Measurements from ENCODE around the gene CACNA2D3.

CACNA2D3 gene

GRCh38 chr3:54494209-54494608 lies 371.9 kb downstream of the CACNA2D3 start:
- DNase-seq = no peak

- DNase-seq = no peak
These were observed 384.3 kb downstream of the CACNA2D3 start for GRCh38 chr3:54506603-54507002.

GRCh38 chr3:54507876-54508460 lies 385.6 kb downstream of the CACNA2D3 start:
- no peak for DNase-seq

GRCh38 chr3:54510506-54510905 lies 388.2 kb downstream of the CACNA2D3 start:
- no peak for DNase-seq

- no peak for DNase-seq
These were observed 389.5 kb downstream of the CACNA2D3 start for GRCh38 chr3:54511766-54512365.

- no peak for DNase-seq
These were observed 391.7 kb downstream of the CACNA2D3 start for GRCh38 chr3:54514006-54514405.

GRCh38 chr3:54514416-54514815 lies 392.1 kb downstream of the CACNA2D3 start:
- DNase-seq = no peak

GRCh38 chr3:54515441-54516213 lies 393.3 kb downstream of the CACNA2D3 start:
- DNase-seq = no peak

GRCh38 chr3:54517424-54517823 lies 395.1 kb downstream of the CACNA2D3 start:
- DNase-seq = no peak

- no peak for DNase-seq
These were observed 395.8 kb downstream of the CACNA2D3 start for GRCh38 chr3:54518011-54518675.

- DNase-seq = no peak
These were observed 397.1 kb downstream of the CACNA2D3 start for GRCh38 chr3:54519493-54519892.

- no peak for DNase-seq
These were observed 397.7 kb downstream of the CACNA2D3 start for GRCh38 chr3:54520060-54520459.

- DNase-seq = no peak
These were observed 405.2 kb downstream of the CACNA2D3 start for GRCh38 chr3:54527521-54527920.

- no peak for DNase-seq
These were observed 405.6 kb downstream of the CACNA2D3 start for GRCh38 chr3:54527953-54528352.

GRCh38 chr3:54528668-54529067 lies 406.3 kb downstream of the CACNA2D3 start:
- DNase-seq = no peak

- no peak for DNase-seq
These were observed 407.7 kb downstream of the CACNA2D3 start for GRCh38 chr3:54530091-54530490.

GRCh38 chr3:54530944-54531343 lies 408.6 kb downstream of the CACNA2D3 start:
- no peak for DNase-seq

- no peak for DNase-seq
These were observed 409.4 kb downstream of the CACNA2D3 start for GRCh38 chr3:54531741-54532140.

- no peak for DNase-seq
These were observed 411.5 kb downstream of the CACNA2D3 start for GRCh38 chr3:54533856-54534255.

GRCh38 chr3:54535619-54536018 lies 413.3 kb downstream of the CACNA2D3 start:
- no peak for DNase-seq

GRCh38 chr3:54536450-54536849 lies 414.1 kb downstream of the CACNA2D3 start:
- DNase-seq = no peak

- DNase-seq = no peak
These were observed 415.2 kb downstream of the CACNA2D3 start for GRCh38 chr3:54537506-54537905.

- no peak for DNase-seq
These were observed 416.0 kb downstream of the CACNA2D3 start for GRCh38 chr3:54538346-54538745.

GRCh38 chr3:54541369-54541768 lies 419.0 kb downstream of the CACNA2D3 start:
- no peak for DNase-seq
